CD14-positive monocyte (primary cell): ENCODE data around the gene KYAT1. TPM values are rescaled to one million over a fixed set of nuclear protein-coding genes. Genes with fewer than 3 reads are reported as not detected.

ENCODE experiments used
- DNase-seq, 3 donors: peaks; one replicate each; pipeline ENCODE4 v3.0.0-alpha.2; 2011 to 2022
- H2AFZ ChIP-seq: 2 replicates; pipeline ENCODE4 v1.6.0; 2012; ENCODE audit warnings: mild to moderate bottlenecking, low read depth, low read length, inconsistent platforms; ENCODE audit not compliant: insufficient read depth, poor library complexity, severe bottlenecking
- H3K27ac ChIP-seq, 2 donors: 1 replicate in 1 of 2; 2 replicates in 1 of 2; pipeline ENCODE4 v1.5.1; 2012 to 2013; ENCODE audit warnings: low read length in 2 of 2, control low read depth in 1 of 2, inconsistent platforms in 1 of 2, low read depth in 1 of 2, mild to moderate bottlenecking in 1 of 2
- H3K27me3 ChIP-seq, 2 donors: one replicate each; pipeline versions ENCODE4 v1.6.0 to v1.6.1; 2011 to 2013; ENCODE audit warnings: low read length in 2 of 2; ENCODE audit not compliant: control insufficient read depth in 2 of 2, insufficient read depth in 2 of 2
- H3K36me3 ChIP-seq, 2 donors: replicated peaks in 1 of 2; 1 replicate in 1 of 2; 2 replicates in 1 of 2; pipeline versions ENCODE4 v1.5.1 to v1.6.1; 2012 to 2013; ENCODE audit warnings: low read length in 2 of 2, control low read depth in 1 of 2, inconsistent platforms in 1 of 2, mild to moderate bottlenecking in 1 of 2; ENCODE audit not compliant: insufficient read depth in 2 of 2, control insufficient read depth in 1 of 2
- H3K4me1 ChIP-seq, 2 donors: 1 replicate in 1 of 2; 2 replicates in 1 of 2; pipeline versions ENCODE4 v1.5.1 to v1.6.1; 2012 to 2013; ENCODE audit warnings: low read length in 2 of 2, control low read depth in 1 of 2, inconsistent platforms in 1 of 2, mild to moderate bottlenecking in 1 of 2, moderate library complexity in 1 of 2; ENCODE audit not compliant: insufficient read depth in 2 of 2, control insufficient read depth in 1 of 2
- H3K4me2 ChIP-seq: replicated peaks from 2 replicates; pipeline ENCODE3; 2012; ENCODE audit warnings: low read length, moderate library complexity, mild to moderate bottlenecking; ENCODE audit not compliant: poor library complexity, severe bottlenecking; ENCODE audit errors: extremely low read depth
- H3K4me3 ChIP-seq, 3 experiments: fragments of 200-600 bp in 1 of 3; sonication (generic) in 1 of 3; replicated peaks in 1 of 3; 1 replicate in 2 of 3; 2 replicates in 1 of 3; pipeline ENCODE4 v1.5.1; 2011 to 2013; ENCODE audit warnings: low read length in 3 of 3, mild to moderate bottlenecking in 3 of 3, control low read depth in 2 of 3, low read depth in 2 of 3, inconsistent platforms in 1 of 3, moderate library complexity in 1 of 3
- H3K79me2 ChIP-seq: 2 replicates; pipeline ENCODE4 v1.6.0; 2012; ENCODE audit warnings: mild to moderate bottlenecking, control low read depth, inconsistent platforms, low read length, moderate library complexity; ENCODE audit not compliant: insufficient read depth
- H3K9ac ChIP-seq: 2 replicates; pipeline ENCODE4 v1.6.0; 2017; ENCODE audit warnings: low read length, mild to moderate bottlenecking; ENCODE audit not compliant: insufficient read depth, poor library complexity, severe bottlenecking
- H3K9me3 ChIP-seq, 2 donors: replicated peaks in 1 of 2; 1 replicate in 1 of 2; 2 replicates in 1 of 2; pipeline versions ENCODE4 v1.5.1 to v1.6.1; 2012 to 2013; ENCODE audit warnings: low read length in 2 of 2, control low read depth in 1 of 2; ENCODE audit not compliant: control insufficient read depth in 1 of 2, insufficient read depth in 1 of 2
- H4K20me1 ChIP-seq: 2 replicates; pipeline ENCODE4 v1.6.0; 2012; ENCODE audit warnings: mild to moderate bottlenecking, low read length, control low read depth, moderate library complexity; ENCODE audit not compliant: insufficient read depth
- H3K27ac Mint-ChIP-seq, 7 donors: one replicate each; pipeline ENCODE4 v1.8.0; 2020; ENCODE audit warnings: mild to moderate bottlenecking in 7 of 7, mixed read lengths in 7 of 7, moderate library complexity in 6 of 7, inconsistent platforms in 2 of 7
- H3K27me3 Mint-ChIP-seq, 3 donors: one replicate each; pipeline ENCODE4 v1.8.0; 2021 to 2022; ENCODE audit warnings: low read depth in 3 of 3, mild to moderate bottlenecking in 3 of 3, mixed read lengths in 3 of 3, moderate library complexity in 3 of 3, inconsistent platforms in 1 of 3
- H3K36me3 Mint-ChIP-seq, 2 donors: one replicate each; pipeline ENCODE4 v1.8.0; 2020; ENCODE audit warnings: mixed read lengths in 2 of 2, inconsistent platforms in 1 of 2, mild to moderate bottlenecking in 1 of 2
- H3K4me1 Mint-ChIP-seq: one replicate; pipeline ENCODE4 v1.8.0; 2020; ENCODE audit warnings: mild to moderate bottlenecking, mixed read lengths
- H3K4me3 Mint-ChIP-seq, 2 donors: one replicate each; pipeline ENCODE4 v1.8.0; 2020; ENCODE audit warnings: mild to moderate bottlenecking in 2 of 2, mixed read lengths in 2 of 2, moderate library complexity in 1 of 2
- H3K9me3 Mint-ChIP-seq, 7 donors: one replicate each; pipeline ENCODE4 v1.8.0; 2020 to 2022; ENCODE audit warnings: mixed read lengths in 7 of 7, mild to moderate bottlenecking in 6 of 7, moderate library complexity in 6 of 7, inconsistent platforms in 2 of 7
- WGBS: methylation state at CpG from one replicate; pipeline ENCODE4 v1.1.5; 2013; ENCODE audit warnings: missing lambda C conversion rate; ENCODE audit not compliant: insufficient coverage; 5-methylcytosine and 5-hydroxymethylcytosine counted together
- intact Hi-C, 2 donors: fragments of 100-400 bp; cut with micrococcal nuclease; formaldehyde crosslinking; loops; one replicate each; pipeline versions ENCODE4 v1.15.0 to v1.15.1; 2023
- polyA plus RNA-seq, 3 donors: library from polyadenylated mRNA; depleted of rRNA in 1 of 3; unstranded in 2 of 3; stranded (reverse) in 1 of 3; fragments of 300-500 nt in 2 of 3; fragments of >200 nt in 1 of 3; fragmentation: Illumina TruSeq in 2 of 3; gene quantifications; 1 replicate in 2 of 3; 2 replicates in 1 of 3; pipeline ENCODE4 v1.2.3, GENCODE V29; 2012 to 2021
- TF ChIP-seq, protein P1 (sequence below): fragments of 200-600 bp; IDR thresholded peaks from one replicate; pipeline ENCODE4 v1.8.0; 2022; ENCODE audit warnings: antibody characterized with exemption, mild to moderate bottlenecking

KYAT1 gene
- polyA plus RNA-seq, 3 donors, result 2.4 to 4.5 (median 3.6) TPM

DNA sequence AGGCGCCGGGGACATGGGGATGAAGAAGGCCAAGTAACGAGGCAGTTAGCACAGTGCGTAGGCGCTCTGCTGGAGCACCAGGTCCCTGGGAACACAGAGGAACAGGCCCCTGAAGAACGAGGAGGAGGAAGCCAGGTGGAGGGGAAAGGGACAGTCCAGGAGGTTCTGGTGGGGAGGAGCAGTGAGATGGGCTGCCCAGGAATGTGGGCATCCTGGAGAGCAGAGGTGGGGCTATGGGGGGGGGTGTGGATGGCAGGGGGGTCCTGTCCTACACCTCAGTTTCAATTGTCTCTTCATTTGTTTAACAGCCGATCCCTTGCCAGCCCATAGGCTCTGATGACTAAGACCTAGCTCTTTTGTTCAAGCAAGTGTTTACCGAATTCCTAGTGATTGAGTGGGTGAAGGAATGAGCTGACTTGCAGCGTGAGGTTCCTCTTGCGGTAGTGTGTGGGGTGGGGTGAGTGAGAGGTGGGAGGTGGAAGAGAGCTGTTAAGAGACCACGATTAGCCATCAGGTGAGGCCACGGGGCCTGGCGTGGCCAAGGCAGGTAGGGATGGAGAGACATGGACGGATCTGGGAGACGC is 30.6 kb upstream of the KYAT1 start:
- no peak for DNase-seq
- Histone ChIP-seq H3K9ac (no peak overlapping the region), H3K27ac (no peak overlapping the region), H3K79me2 (no peaks in the 10 kb centered on the region), H3K9me3 (no peaks in the 10 kb centered on the region), H3K4me2 (no peak overlapping the region), H2AFZ (no peak overlapping the region), H4K20me1 (peaks cover 19% of the 10 kb centered on the region), H3K36me3 (peaks cover 58 to 86% of the 10 kb centered on the region in 2 donors), H3K4me3 (no peak overlapping the region), H3K27me3 (no peaks in the 10 kb centered on the region), H3K4me1 (no peaks in the 10 kb centered on the region)
- TF ChIP-seq, protein P1, sequence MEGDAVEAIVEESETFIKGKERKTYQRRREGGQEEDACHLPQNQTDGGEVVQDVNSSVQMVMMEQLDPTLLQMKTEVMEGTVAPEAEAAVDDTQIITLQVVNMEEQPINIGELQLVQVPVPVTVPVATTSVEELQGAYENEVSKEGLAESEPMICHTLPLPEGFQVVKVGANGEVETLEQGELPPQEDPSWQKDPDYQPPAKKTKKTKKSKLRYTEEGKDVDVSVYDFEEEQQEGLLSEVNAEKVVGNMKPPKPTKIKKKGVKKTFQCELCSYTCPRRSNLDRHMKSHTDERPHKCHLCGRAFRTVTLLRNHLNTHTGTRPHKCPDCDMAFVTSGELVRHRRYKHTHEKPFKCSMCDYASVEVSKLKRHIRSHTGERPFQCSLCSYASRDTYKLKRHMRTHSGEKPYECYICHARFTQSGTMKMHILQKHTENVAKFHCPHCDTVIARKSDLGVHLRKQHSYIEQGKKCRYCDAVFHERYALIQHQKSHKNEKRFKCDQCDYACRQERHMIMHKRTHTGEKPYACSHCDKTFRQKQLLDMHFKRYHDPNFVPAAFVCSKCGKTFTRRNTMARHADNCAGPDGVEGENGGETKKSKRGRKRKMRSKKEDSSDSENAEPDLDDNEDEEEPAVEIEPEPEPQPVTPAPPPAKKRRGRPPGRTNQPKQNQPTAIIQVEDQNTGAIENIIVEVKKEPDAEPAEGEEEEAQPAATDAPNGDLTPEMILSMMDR, result no peak
- Mint-ChIP-seq H3K9me3 (peaks cover 0 to 3% (median 0%) of the 10 kb centered on the region in 7 donors), H3K4me1 (no peaks in the 10 kb centered on the region), H3K27ac (peak overlapping the region in 1 of 7 donors; percentile 37), H3K36me3 (peaks cover 61 to 76% of the 10 kb centered on the region in 2 donors), H3K27me3 (peaks cover 0 to 10% (median 0%) of the 10 kb centered on the region in 3 donors), H3K4me3 (no peak overlapping the region)
- 90% methylated on average over 14 of the region's 15 CpGs for WGBS
- intact Hi-C loops, result no loop called here

DNA sequence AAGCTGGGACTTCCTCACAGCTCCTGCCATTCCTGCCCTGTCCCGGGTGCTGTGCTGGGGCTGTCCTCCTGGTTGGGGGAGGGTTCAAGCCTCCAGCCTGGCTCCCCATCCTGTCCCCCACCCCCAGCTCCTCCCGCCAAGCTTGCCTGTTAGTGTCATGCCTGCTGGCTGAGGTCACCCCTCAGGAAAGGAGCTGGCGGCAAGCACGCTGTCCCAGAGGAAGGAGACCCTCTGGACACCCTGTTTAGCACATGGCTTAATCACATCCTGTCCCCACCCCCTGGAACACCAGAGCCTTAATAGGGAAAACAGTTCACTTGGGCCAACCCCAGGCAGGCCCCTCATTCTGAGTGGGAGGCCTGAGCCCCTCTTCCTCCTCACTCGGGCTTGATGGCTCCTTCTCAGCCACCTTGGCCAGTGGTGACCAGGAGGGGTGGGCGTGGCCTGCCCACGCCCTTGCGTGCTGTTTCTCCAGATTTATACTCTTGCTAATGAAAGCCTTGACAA is 29.8 kb upstream of the KYAT1 start:
- intact Hi-C loops, result no loop called here
- H4K20me1 ChIP-seq, result peaks cover 19% of the 10 kb centered on the region
- H3K27ac ChIP-seq, result no peak overlapping the region
- H3K4me1 ChIP-seq, result no peaks in the 10 kb centered on the region
- no peaks in the 10 kb centered on the region for H3K9me3 ChIP-seq
- H3K27me3 Mint-ChIP-seq, result peaks cover 0 to 10% (median 0%) of the 10 kb centered on the region in 3 donors
- H3K27me3 ChIP-seq, result no peaks in the 10 kb centered on the region
- H2AFZ ChIP-seq, result no peak overlapping the region
- TF ChIP-seq, protein P1, result no peak
- H3K4me2 ChIP-seq, result no peak overlapping the region
- H3K27ac Mint-ChIP-seq, result peak overlapping the region in 1 of 7 donors; percentile 18
- no peak overlapping the region for H3K4me3 ChIP-seq
- peaks cover 58 to 74% of the 10 kb centered on the region in 2 donors for H3K36me3 Mint-ChIP-seq
- H3K4me1 Mint-ChIP-seq, result no peaks in the 10 kb centered on the region
- H3K79me2 ChIP-seq, result no peaks in the 10 kb centered on the region
- 41% methylated on average over 7 of the region's 8 CpGs for WGBS
- no peak for DNase-seq
- peak overlapping the region; percentile 8 for H3K9ac ChIP-seq
- peaks cover 0 to 3% (median 0%) of the 10 kb centered on the region in 7 donors for H3K9me3 Mint-ChIP-seq
- H3K4me3 Mint-ChIP-seq, result no peak overlapping the region
- H3K36me3 ChIP-seq, result peaks cover 52 to 88% of the 10 kb centered on the region in 2 donors
